Common myeloid progenitor, CD34-positive (primary cell): ENCODE results near the gene KCNG2.

ENCODE experiments used
- CTCF ChIA-PET: fragments of 350-600 bp; sonication (Branson Sonifier 250); formaldehyde crosslinking; loops from one replicate; lab custom pipeline; 2021; ENCODE audit warnings: antibody characterized with exemption; lab: Charles Lee
- POLR2A ChIA-PET: fragments of 350-600 bp; sonication (Branson Sonifier 250); formaldehyde crosslinking; loops from one replicate; lab custom pipeline; 2021; ENCODE audit warnings: antibody characterized with exemption; lab: Charles Lee
- DNase-seq, 3 donors: peaks; one replicate each; pipeline versions ENCODE4 v3.0.0 to v3.0.0-alpha.2; 2013
- H3K27ac ChIP-seq, 2 experiments: 1 replicate in 1 of 2; 2 replicates in 1 of 2; pipeline ENCODE4 v1.7.0; 2013; ENCODE audit warnings: inconsistent platforms in 2 of 2, low read length in 2 of 2, mild to moderate bottlenecking in 2 of 2, low read depth in 1 of 2, moderate library complexity in 1 of 2; ENCODE audit not compliant: severe bottlenecking in 2 of 2, insufficient read depth in 1 of 2, poor library complexity in 1 of 2
- H3K27me3 ChIP-seq, 5 experiments: replicated peaks in 2 of 5; 1 replicate in 3 of 5; 2 replicates in 2 of 5; pipeline versions ENCODE4 v1.6.1 to v1.7.0; 2013; ENCODE audit warnings: low read length in 4 of 5, mild to moderate bottlenecking in 2 of 5, moderate library complexity in 2 of 5, inconsistent platforms in 1 of 5; ENCODE audit not compliant: insufficient read depth in 5 of 5, control insufficient read depth in 4 of 5
- H3K36me3 ChIP-seq, 4 experiments: 1 replicate in 2 of 4; 2 replicates in 2 of 4; pipeline versions ENCODE4 v1.6.1 to v1.7.0; 2013; ENCODE audit warnings: low read length in 3 of 4, control low read depth in 1 of 4, mild to moderate bottlenecking in 1 of 4; ENCODE audit not compliant: control insufficient read depth in 4 of 4, insufficient read depth in 4 of 4
- H3K4me1 ChIP-seq, 4 experiments: 1 replicate in 3 of 4; 2 replicates in 1 of 4; pipeline versions ENCODE4 v1.6.1 to v1.7.1; 2013; ENCODE audit warnings: low read length in 3 of 4, mild to moderate bottlenecking in 3 of 4, control low read depth in 1 of 4, inconsistent platforms in 1 of 4, moderate library complexity in 1 of 4; ENCODE audit not compliant: control insufficient read depth in 4 of 4, insufficient read depth in 4 of 4; ENCODE audit errors: control extremely low read depth in 1 of 4
- H3K4me3 ChIP-seq, 7 experiments: 1 replicate in 4 of 7; 2 replicates in 3 of 7; pipeline versions ENCODE4 v1.5.1 to v1.7.0; 2013; ENCODE audit warnings: mild to moderate bottlenecking in 7 of 7, low read length in 6 of 7, moderate library complexity in 6 of 7, inconsistent platforms in 2 of 7, low read depth in 2 of 7, control low read depth in 1 of 7; ENCODE audit not compliant: insufficient read depth in 4 of 7, control insufficient read depth in 1 of 7; ENCODE audit errors: extremely low read depth in 1 of 7
- H3K9me3 ChIP-seq, 5 experiments: 1 replicate in 4 of 5; 2 replicates in 1 of 5; pipeline versions ENCODE4 v1.6.1 to v1.7.1; 2013; ENCODE audit warnings: low read length in 4 of 5, mild to moderate bottlenecking in 2 of 5, inconsistent platforms in 1 of 5, low read depth in 1 of 5, moderate library complexity in 1 of 5; ENCODE audit not compliant: control insufficient read depth in 4 of 5, insufficient read depth in 2 of 5; ENCODE audit errors: control extremely low read depth in 1 of 5
- WGBS: methylation state at CpG from one replicate; pipeline ENCODE4 v1.1.5; 2013; ENCODE audit not compliant: insufficient coverage; 5-methylcytosine and 5-hydroxymethylcytosine counted together

Gene KCNG2

GRCh38 chr18:79852561-79853302 is 55.0 kb downstream of the KCNG2 start:
- Histone ChIP-seq H3K27me3 (no peaks in the 10 kb centered on the region), H3K4me1 (peaks cover 0 to 4% (median 2%) of the 10 kb centered on the region in 4 experiments), H3K4me3 (no peak overlapping the region), H3K27ac (no peak overlapping the region), H3K36me3 (no peaks in the 10 kb centered on the region), H3K9me3 (no peaks in the 10 kb centered on the region)
- 92% methylated on average over 32 of the region's 33 CpGs for WGBS
- ChIA-PET POLR2A (no interaction called here), CTCF (no interaction called here)
- DNase-seq: no peak

- H3K36me3 ChIP-seq: no peaks in the 10 kb centered on the region
- peaks cover 0 to 4% (median 2%) of the 10 kb centered on the region in 4 experiments for H3K4me1 ChIP-seq
- POLR2A ChIA-PET: no interaction called here
- CTCF ChIA-PET: no interaction called here
- H3K9me3 ChIP-seq: no peaks in the 10 kb centered on the region
- no peak overlapping the region for H3K27ac ChIP-seq
- DNase-seq: no peak
- no peak overlapping the region for H3K4me3 ChIP-seq
- H3K27me3 ChIP-seq: no peaks in the 10 kb centered on the region
- 86% methylated on average over 25 of the region's 26 CpGs for WGBS
These were observed 55.7 kb downstream of the KCNG2 start for GRCh38 chr18:79853303-79853992.

- Histone ChIP-seq H3K4me1 (peaks cover 0 to 4% (median 2%) of the 10 kb centered on the region in 4 experiments), H3K27me3 (no peaks in the 10 kb centered on the region), H3K36me3 (no peaks in the 10 kb centered on the region), H3K9me3 (no peaks in the 10 kb centered on the region), H3K4me3 (no peak overlapping the region), H3K27ac (no peak overlapping the region)
- ChIA-PET CTCF (no interaction called here), POLR2A (no interaction called here)
- 97% methylated on average over 13 of the region's 15 CpGs for WGBS
- no peak for DNase-seq
These were observed 56.2 kb downstream of the KCNG2 start for GRCh38 chr18:79853993-79854364.

GRCh38 chr18:79855147-79855933 is 57.6 kb downstream of the KCNG2 start:
- H3K36me3 ChIP-seq: no peaks in the 10 kb centered on the region
- no peak overlapping the region for H3K27ac ChIP-seq
- no peak for DNase-seq
- no peak overlapping the region for H3K4me3 ChIP-seq
- no peaks in the 10 kb centered on the region for H3K9me3 ChIP-seq
- POLR2A ChIA-PET: interaction anchor here (0.6 kb wide), 1 partner anchor 106 kb away, joined by 3 read pairs; no protein-coding TSS in a partner anchor
- 90% methylated on average over 16 of the region's 17 CpGs for WGBS
- no peaks in the 10 kb centered on the region for H3K27me3 ChIP-seq
- CTCF ChIA-PET: no interaction called here
- H3K4me1 ChIP-seq: peaks cover 0 to 4% (median 2%) of the 10 kb centered on the region in 4 experiments

GRCh38 chr18:79856119-79857007 is 58.6 kb downstream of the KCNG2 start:
- WGBS: 49% methylated on average over 26 of the region's 26 CpGs
- H3K4me3 ChIP-seq: peak overlapping the region in 2 of 7 experiments; percentile 5 to 34
- DNase-seq: peak; percentile 29 to 81 (median 72)
- ChIA-PET POLR2A (interaction anchor here (0.6 kb wide), 1 partner anchor 146 kb away, joined by 6 read pairs; no protein-coding TSS in a partner anchor), CTCF (interaction anchor here (0.8 kb wide), 2 partner anchors 11 to 65 kb away, joined by 3 read pairs; no protein-coding TSS in a partner anchor)
- H3K27me3 ChIP-seq: peaks cover 0 to 4% (median 0%) of the 10 kb centered on the region in 5 experiments
- peaks cover 0 to 3% (median 0%) of the 10 kb centered on the region in 5 experiments for H3K9me3 ChIP-seq
- H3K4me1 ChIP-seq: peaks cover 0 to 4% (median 2%) of the 10 kb centered on the region in 4 experiments
- H3K27ac ChIP-seq: no peak overlapping the region
- no peaks in the 10 kb centered on the region for H3K36me3 ChIP-seq

GRCh38 chr18:79857082-79857671 is 59.4 kb downstream of the KCNG2 start:
- no peaks in the 10 kb centered on the region for H3K36me3 ChIP-seq
- peaks cover 0 to 4% (median 2%) of the 10 kb centered on the region in 4 experiments for H3K4me1 ChIP-seq
- POLR2A ChIA-PET: interaction anchor here (0.6 kb wide), 1 partner anchor 147 kb away, joined by 6 read pairs; no protein-coding TSS in a partner anchor
- 65% methylated on average over 12 of the region's 14 CpGs for WGBS
- H3K4me3 ChIP-seq: no peak overlapping the region
- H3K27ac ChIP-seq: no peak overlapping the region
- H3K27me3 ChIP-seq: peaks cover 0 to 10% (median 0%) of the 10 kb centered on the region in 5 experiments
- CTCF ChIA-PET: interaction anchor here (0.8 kb wide), 2 partner anchors 10 to 65 kb away, joined by 3 read pairs; no protein-coding TSS in a partner anchor
- peaks cover 0 to 10% (median 3%) of the 10 kb centered on the region in 5 experiments for H3K9me3 ChIP-seq
- DNase-seq: peak in 2 of 3 donors; percentile 31 to 49
